Tracheal epithelial cell (primary cell): Measurements from ENCODE around the gene RAB3GAP2. TPM values are rescaled to one million over a fixed set of nuclear protein-coding genes. Genes with fewer than 3 reads are reported as not detected.

ENCODE experiments used
- total RNA-seq: library from RNA; depleted of rRNA; stranded (reverse); fragments of >200 nt; gene quantifications from 2 replicates; pipeline ENCODE4 v1.2.1, GENCODE V29; 2014

Gene RAB3GAP2
- total RNA-seq: 30.1 and 37.6 TPM in 2 replicates

DNA sequence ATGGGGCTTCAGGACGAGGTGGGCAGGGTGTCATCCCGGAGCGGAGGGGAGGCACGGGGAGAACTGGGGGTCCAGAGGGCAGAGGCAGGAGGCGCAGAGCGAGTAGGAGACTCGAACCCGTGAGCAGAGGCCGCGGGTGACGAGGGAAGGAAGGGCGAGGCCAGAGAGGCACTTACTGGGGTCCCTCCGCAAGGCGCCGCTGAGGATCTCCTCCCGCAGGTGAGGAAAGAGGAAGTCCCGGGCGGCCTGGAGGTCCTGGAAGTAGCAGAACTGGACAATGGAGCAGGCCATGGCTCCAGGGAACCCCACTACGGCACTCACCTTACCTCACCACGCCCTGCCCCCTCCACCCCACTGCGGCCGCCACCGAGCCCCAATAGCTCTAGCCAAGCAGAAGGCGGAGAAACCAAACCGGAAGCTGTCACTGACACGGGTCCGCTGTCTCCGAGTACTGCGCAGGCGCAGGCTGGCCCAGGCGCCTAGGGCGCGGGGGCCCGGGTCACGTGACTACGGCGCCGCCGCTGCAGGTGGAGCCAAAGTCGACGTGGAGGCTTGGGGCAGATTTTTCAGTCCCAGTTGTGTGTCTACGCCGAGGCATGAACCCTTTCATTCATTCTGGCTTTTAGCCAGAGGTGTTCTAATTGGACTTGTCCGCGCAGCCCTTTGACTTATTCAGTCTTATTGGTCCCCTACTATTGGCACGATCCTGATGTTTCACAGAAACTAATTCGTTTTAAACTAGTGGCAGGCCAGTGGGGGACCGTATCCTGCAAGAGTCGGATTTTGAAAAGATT is at the start of gene RAB3GAP2:
RAB3GAP2 (minus strand) TSS at position 407 of the 794 bp plus-strand sequence; CDS start at position 291, 116 bp downstream.

Other genes starting within 250 kb of the RAB3GAP2 start
- 147 and 155 TPM in 2 replicates for gene EPRS1, start 225.9 kb downstream of the RAB3GAP2 start, total RNA-seq
- 14.9 and 21.2 TPM in 2 replicates for gene BPNT1, start 182.7 kb downstream of the RAB3GAP2 start, total RNA-seq
- gene IARS2, start 178.3 kb downstream of the RAB3GAP2 start, total RNA-seq: 101 and 114 TPM in 2 replicates